WTC11 (cell line): ENCODE data around the gene SKOR2. TPM values are rescaled to one million over a fixed set of nuclear protein-coding genes. Genes with fewer than 3 reads are reported as not detected.

Source experiments
- ATAC-seq: fragments of 200-7000 bp; cut with Tn5 transposase; 2 replicates; pipeline ENCODE4 v1.10.0; 2021; ENCODE audit warnings: mild to moderate bottlenecking, moderate library complexity
- CTCF ChIA-PET: fragments of 300-600 bp; sonication (Branson Sonifier 250); formaldehyde crosslinking; loops from one replicate; lab custom pipeline; 2021; ENCODE audit warnings: antibody characterized with exemption; lab: Charles Lee
- POLR2A ChIA-PET: fragments of 350-600 bp; sonication (Branson Sonifier 250); formaldehyde crosslinking; loops from one replicate; lab custom pipeline; 2021; ENCODE audit warnings: antibody characterized with exemption; lab: Charles Lee
- DNase-seq: peaks from one replicate; pipeline ENCODE4 v3.0.0; 2021; ENCODE audit warnings: low spot score
- H3K27ac Mint-ChIP-seq: 2 replicates; pipeline ENCODE4 v1.8.0; 2021; ENCODE audit warnings: mixed read lengths
- H3K27me3 Mint-ChIP-seq: 2 replicates; pipeline ENCODE4 v1.8.0; 2021; ENCODE audit warnings: low read depth, mild to moderate bottlenecking, moderate library complexity, mixed read lengths
- H3K36me3 Mint-ChIP-seq: 2 replicates; pipeline ENCODE4 v1.8.0; 2021; ENCODE audit warnings: mixed read lengths
- H3K4me1 Mint-ChIP-seq: 2 replicates; pipeline ENCODE4 v1.8.0; 2022; ENCODE audit warnings: mixed read lengths
- H3K4me3 Mint-ChIP-seq: 2 replicates; pipeline ENCODE4 v1.8.0; 2021; ENCODE audit warnings: mild to moderate bottlenecking, moderate library complexity, mixed read lengths
- H3K9me3 Mint-ChIP-seq: 2 replicates; pipeline ENCODE4 v1.8.0; 2021; ENCODE audit warnings: mixed read lengths
- CREM ChIP-seq: sonication (generic); formaldehyde crosslinking; IDR thresholded peaks from 2 replicates; pipeline ENCODE4 v1.8.1; 2022; ENCODE audit warnings: mild to moderate bottlenecking, missing genetic modification reagents, moderate library complexity
- ESRRA ChIP-seq: sonication (generic); formaldehyde crosslinking; IDR thresholded peaks from 2 replicates; pipeline ENCODE4 v1.8.1; 2022; ENCODE audit warnings: mild to moderate bottlenecking, missing genetic modification reagents, borderline replicate concordance
- GABPB1 ChIP-seq: sonication (generic); formaldehyde crosslinking; IDR thresholded peaks from 2 replicates; pipeline ENCODE4 v1.8.1; 2023; ENCODE audit warnings: mild to moderate bottlenecking, missing genetic modification reagents
- GRHL2 ChIP-seq: fragments of 250-450 bp; sonication (Bioruptor Pico); IDR thresholded peaks from 2 replicates; pipeline ENCODE4 v1.8.0; 2022; ENCODE audit warnings: mild to moderate bottlenecking, moderate library complexity; ENCODE audit not compliant: insufficient replicate concordance, severe bottlenecking
- JUN ChIP-seq: sonication (generic); formaldehyde crosslinking; IDR thresholded peaks from 2 replicates; pipeline ENCODE4 v1.8.0; 2023; ENCODE audit warnings: mild to moderate bottlenecking, missing genetic modification reagents
- OVOL2 ChIP-seq: fragments of 250-450 bp; sonication (Bioruptor Pico); IDR thresholded peaks from 2 replicates; pipeline ENCODE4 v1.9.0; 2021; ENCODE audit warnings: mild to moderate bottlenecking, borderline replicate concordance
- SOX15 ChIP-seq: fragments of 250-450 bp; sonication (Bioruptor Pico); IDR thresholded peaks from 2 replicates; pipeline ENCODE4 v1.9.0; 2021; ENCODE audit warnings: mild to moderate bottlenecking
- TCF7 ChIP-seq: sonication (generic); formaldehyde crosslinking; IDR thresholded peaks from 2 replicates; pipeline ENCODE4 v1.8.0; 2022; ENCODE audit warnings: mild to moderate bottlenecking, low read depth, missing genetic modification reagents, moderate library complexity
- TP53 ChIP-seq: sonication (generic); formaldehyde crosslinking; IDR thresholded peaks from 2 replicates; pipeline ENCODE4 v1.8.1; 2023; ENCODE audit warnings: mild to moderate bottlenecking, missing genetic modification reagents
- ZBTB21 ChIP-seq: sonication (generic); formaldehyde crosslinking; IDR thresholded peaks from 2 replicates; pipeline ENCODE4 v1.8.1; 2023; ENCODE audit warnings: mild to moderate bottlenecking, missing genetic modification reagents, borderline replicate concordance
- ZNF121 ChIP-seq: sonication (generic); formaldehyde crosslinking; IDR thresholded peaks from 2 replicates; pipeline ENCODE4 v1.8.0; 2023; ENCODE audit warnings: missing genetic modification reagents
- ZNF232 ChIP-seq: sonication (generic); formaldehyde crosslinking; IDR thresholded peaks from 2 replicates; pipeline ENCODE4 v1.8.0; 2022; ENCODE audit warnings: mild to moderate bottlenecking, missing genetic modification reagents
- total RNA-seq: library from RNA; stranded (reverse); gene quantifications from 3 replicates; pipeline ENCODE4 v1.2.3, GENCODE V29; 2021
- TF ChIP-seq, protein P1 (sequence below): fragments of 250-450 bp; sonication (Bioruptor Pico); conservative IDR thresholded peaks from 2 replicates; pipeline ENCODE4 v1.9.0; 2021; ENCODE audit warnings: mild to moderate bottlenecking
- TF ChIP-seq, protein P2 (sequence below): fragments of 250-450 bp; sonication (Bioruptor Pico); IDR thresholded peaks from 2 replicates; pipeline ENCODE4 v1.9.0; 2021; ENCODE audit warnings: mild to moderate bottlenecking
- TF ChIP-seq, protein P3 (sequence below): sonication (generic); formaldehyde crosslinking; IDR thresholded peaks from 2 replicates; pipeline ENCODE4 v1.8.1; 2022; ENCODE audit warnings: low read depth, missing genetic modification reagents, borderline replicate concordance
- TF ChIP-seq, protein P4 (sequence below): sonication (generic); formaldehyde crosslinking; conservative IDR thresholded peaks from 2 replicates; pipeline ENCODE4 v1.8.1; 2023; ENCODE audit warnings: mild to moderate bottlenecking, low read depth, missing genetic modification reagents, moderate library complexity
- TF ChIP-seq, protein P5 (sequence below): sonication (generic); formaldehyde crosslinking; IDR thresholded peaks from 2 replicates; pipeline ENCODE4 v1.8.1; 2023; ENCODE audit warnings: mild to moderate bottlenecking, moderate library complexity, missing genetic modification reagents

SKOR2 gene
- total RNA-seq, 1 experiment from 2014 or later: 1.3 TPM

DNA sequence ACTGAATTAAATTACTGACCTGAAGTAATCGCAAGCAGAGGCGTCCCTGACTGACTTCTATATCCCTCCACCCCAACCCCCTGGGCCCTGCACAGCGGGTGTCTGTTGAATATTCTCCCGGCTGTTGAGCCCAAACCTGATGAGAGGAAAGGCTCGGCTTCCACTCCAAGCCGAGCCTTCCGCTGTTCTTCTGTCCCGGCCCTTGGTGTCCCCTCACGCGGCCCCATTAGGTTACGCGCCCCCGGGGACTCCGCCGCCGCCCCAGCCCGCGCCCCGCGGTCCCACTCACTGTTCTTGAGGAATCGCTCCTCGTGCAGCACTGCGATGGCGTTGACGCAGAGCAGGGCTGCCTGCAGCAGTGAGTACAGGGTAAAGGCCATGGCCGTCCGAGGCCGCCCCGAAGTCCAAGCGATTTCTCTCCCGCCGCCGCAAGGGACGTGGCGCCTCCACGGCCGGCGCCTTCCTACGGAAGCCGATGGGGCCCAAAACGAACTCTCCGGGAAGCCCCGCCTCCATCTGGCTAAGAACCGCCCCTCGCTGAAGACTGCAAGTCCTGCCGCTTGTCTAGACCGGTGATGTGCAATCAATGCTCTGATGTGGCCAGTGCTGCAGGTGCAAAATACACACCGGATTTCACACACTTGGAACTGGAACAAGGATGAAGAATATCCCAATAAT lies 75.4 kb downstream of the SKOR2 start, which contains the start of gene IER3IP1 (continued):
- TF ChIP-seq GABPB1: peak; percentile 58; the same call in 1 of the 2 replicates
- TF ChIP-seq, protein P1, sequence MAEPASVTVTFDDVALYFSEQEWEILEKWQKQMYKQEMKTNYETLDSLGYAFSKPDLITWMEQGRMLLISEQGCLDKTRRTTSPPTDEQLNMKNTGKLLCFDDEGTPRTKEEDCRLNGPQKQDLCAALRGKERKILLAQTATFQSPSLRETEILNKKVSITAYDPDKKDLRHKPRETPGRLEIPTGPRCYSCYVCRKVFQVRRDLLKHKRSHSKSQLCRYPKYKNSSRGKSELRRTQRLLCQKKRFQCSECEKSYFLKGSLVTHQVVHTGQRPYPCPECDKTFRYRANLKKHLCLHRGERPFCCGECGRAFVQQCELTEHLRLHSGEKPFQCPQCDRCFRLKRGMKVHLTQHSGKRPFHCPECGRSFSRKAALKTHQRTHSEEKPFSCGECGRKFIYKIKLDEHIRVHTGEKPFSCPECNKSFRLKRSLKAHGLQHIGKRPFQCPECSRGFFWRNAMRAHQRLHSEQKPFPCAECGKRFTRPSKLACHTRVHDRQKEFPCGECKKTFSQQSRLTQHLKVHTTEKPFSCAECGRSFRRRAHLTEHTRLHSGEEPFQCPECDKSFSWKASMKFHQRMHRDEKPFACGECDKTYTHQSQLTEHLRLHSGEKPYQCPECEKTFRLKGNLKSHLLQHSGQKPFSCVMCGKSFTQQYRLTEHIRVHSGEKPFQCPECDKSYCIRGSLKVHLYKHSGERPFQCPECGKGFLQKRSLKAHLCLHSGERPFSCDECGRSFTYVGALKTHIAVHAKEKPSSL: no peak
- TF ChIP-seq, protein P2, sequence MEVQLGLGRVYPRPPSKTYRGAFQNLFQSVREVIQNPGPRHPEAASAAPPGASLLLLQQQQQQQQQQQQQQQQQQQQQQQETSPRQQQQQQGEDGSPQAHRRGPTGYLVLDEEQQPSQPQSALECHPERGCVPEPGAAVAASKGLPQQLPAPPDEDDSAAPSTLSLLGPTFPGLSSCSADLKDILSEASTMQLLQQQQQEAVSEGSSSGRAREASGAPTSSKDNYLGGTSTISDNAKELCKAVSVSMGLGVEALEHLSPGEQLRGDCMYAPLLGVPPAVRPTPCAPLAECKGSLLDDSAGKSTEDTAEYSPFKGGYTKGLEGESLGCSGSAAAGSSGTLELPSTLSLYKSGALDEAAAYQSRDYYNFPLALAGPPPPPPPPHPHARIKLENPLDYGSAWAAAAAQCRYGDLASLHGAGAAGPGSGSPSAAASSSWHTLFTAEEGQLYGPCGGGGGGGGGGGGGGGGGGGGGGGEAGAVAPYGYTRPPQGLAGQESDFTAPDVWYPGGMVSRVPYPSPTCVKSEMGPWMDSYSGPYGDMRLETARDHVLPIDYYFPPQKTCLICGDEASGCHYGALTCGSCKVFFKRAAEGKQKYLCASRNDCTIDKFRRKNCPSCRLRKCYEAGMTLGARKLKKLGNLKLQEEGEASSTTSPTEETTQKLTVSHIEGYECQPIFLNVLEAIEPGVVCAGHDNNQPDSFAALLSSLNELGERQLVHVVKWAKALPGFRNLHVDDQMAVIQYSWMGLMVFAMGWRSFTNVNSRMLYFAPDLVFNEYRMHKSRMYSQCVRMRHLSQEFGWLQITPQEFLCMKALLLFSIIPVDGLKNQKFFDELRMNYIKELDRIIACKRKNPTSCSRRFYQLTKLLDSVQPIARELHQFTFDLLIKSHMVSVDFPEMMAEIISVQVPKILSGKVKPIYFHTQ (CRISPR knock-in tag): no peak
- TF ChIP-seq, protein P3, sequence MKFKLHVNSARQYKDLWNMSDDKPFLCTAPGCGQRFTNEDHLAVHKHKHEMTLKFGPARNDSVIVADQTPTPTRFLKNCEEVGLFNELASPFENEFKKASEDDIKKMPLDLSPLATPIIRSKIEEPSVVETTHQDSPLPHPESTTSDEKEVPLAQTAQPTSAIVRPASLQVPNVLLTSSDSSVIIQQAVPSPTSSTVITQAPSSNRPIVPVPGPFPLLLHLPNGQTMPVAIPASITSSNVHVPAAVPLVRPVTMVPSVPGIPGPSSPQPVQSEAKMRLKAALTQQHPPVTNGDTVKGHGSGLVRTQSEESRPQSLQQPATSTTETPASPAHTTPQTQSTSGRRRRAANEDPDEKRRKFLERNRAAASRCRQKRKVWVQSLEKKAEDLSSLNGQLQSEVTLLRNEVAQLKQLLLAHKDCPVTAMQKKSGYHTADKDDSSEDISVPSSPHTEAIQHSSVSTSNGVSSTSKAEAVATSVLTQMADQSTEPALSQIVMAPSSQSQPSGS (CRISPR knock-in tag): no peak

DNA sequence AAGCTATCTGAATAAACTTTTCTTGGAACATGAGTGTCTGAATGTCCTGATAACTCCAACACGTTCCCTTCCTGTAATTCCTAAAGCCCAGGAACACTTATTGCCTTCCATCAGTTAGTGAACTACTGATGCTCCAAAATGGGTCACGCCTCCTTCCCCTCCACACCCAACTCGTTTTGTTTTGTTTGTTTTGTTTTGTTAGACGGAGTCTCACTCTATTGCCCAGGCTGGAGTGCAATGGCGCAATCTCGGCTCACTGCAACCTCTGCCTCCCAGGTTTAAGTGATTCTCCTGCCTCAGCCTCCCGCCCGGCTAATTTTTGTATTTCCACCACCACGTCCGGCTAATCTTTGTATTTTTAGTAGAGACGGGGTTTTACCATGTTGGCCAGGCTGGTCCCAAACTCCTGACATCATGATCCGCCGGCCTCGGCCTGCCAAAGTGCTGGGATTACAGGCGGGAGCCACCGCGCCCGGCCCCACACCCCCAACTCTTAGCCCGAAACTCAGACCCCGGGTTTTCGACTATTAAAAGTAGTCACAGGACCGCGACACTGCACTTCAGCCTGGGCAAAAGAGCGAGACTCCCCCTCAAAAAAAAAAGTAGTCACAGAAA lies 76.1 kb downstream of the SKOR2 start:
- no peak overlapping the region for H3K4me3 Mint-ChIP-seq
- DNase-seq: no peak
- 0 out of 2 replicates have a peak overlapping the region, but pooled peaks have one; percentile 60 for H3K27ac Mint-ChIP-seq
- H3K9me3 Mint-ChIP-seq: no peaks in the 10 kb centered on the region
- peaks cover 5% of the 10 kb centered on the region for H3K4me1 Mint-ChIP-seq
- peaks cover 5% of the 10 kb centered on the region; the same call in 1 of the 2 replicates for H3K27me3 Mint-ChIP-seq
- TF ChIP-seq ZNF121 (CRISPR knock-in tag) (peak; percentile 95), ESRRA (CRISPR knock-in tag) (no peak)
- POLR2A ChIA-PET: no interaction called here
- ATAC-seq: peak; percentile 9; the same call in 1 of the 2 replicates
- CTCF ChIA-PET: interaction anchor here (0.7 kb wide), 1 partner anchor 74 kb away, joined by 3 read pairs; no protein-coding TSS in a partner anchor
- H3K36me3 Mint-ChIP-seq: no peaks in the 10 kb centered on the region

DNA sequence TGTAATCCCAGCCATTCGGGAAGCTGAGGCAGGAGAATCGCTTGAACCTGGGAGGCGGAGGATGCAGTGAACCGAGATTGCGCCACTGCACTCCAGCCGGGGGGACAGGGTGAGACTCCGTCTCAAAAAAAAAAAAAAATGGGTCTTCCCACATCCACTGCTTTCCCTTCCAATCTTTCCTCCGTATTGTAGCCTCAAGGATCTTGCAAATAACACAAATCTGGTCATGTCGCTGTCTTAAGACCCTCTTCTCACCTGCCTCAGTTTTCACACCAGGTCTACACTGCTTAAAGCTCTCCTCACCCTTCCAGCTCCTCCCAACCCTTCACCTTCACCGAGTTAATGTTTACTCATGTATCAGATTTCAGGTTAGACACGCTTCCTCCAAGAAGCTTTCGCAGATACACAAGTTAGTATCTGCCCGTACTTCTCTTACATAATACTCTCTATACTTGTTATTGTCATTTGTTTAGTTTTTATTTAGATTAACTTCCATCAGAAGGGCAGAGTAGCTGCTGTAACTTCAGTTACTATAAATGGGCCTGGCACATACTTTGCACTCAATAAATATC lies 76.8 kb downstream of the SKOR2 start:
- no peak for TF ChIP-seq TP53 (CRISPR knock-in tag)
- Mint-ChIP-seq H3K27ac (no peak overlapping the region), H3K4me3 (no peak overlapping the region), H3K27me3 (peaks cover 3% of the 10 kb centered on the region; the same call in 1 of the 2 replicates), H3K36me3 (no peaks in the 10 kb centered on the region), H3K4me1 (peaks cover 3% of the 10 kb centered on the region), H3K9me3 (no peaks in the 10 kb centered on the region)
- POLR2A ChIA-PET: no interaction called here
- CTCF ChIA-PET: interaction anchor here (0.6 to 0.7 kb wide), 2 partner anchors 73 to 248 kb away, joined by 3 to 7 read pairs; no protein-coding TSS in a partner anchor
- ATAC-seq: no peak
- no peak for DNase-seq

DNA sequence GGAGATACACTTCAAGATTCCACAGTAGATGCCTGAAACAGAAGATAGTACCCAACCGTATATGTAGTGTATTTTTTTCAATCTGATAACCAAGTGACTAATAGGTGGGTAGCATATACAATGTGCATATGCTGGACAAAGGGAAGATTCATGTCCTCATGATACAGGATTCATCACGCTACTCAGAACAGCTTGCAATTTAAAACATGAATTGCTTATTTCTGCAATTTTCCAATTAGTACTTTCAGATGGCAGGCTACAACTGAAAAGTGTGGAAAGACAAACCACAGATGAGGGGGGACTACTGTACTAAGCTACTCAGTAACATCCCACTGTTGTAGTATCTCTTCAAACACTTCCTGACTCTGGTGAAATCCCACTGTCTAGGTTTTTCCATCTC lies 79.0 kb downstream of the SKOR2 start:
- Mint-ChIP-seq H3K36me3 (no peaks in the 10 kb centered on the region), H3K4me1 (no peaks in the 10 kb centered on the region), H3K9me3 (no peaks in the 10 kb centered on the region), H3K27ac (no peak overlapping the region), H3K27me3 (peaks cover 2% of the 10 kb centered on the region; the same call in 1 of the 2 replicates), H3K4me3 (no peak overlapping the region)
- ChIA-PET CTCF (no interaction called here), POLR2A (no interaction called here)
- DNase-seq: no peak
- no peak for ATAC-seq
- TF ChIP-seq SOX15 (CRISPR knock-in tag) (no peak), OVOL2 (no peak), GRHL2 (CRISPR knock-in tag) (no peak), ZNF232 (CRISPR knock-in tag) (no peak), JUN (CRISPR knock-in tag) (no peak), ZBTB21 (no peak), CREM (CRISPR knock-in tag) (no peak), TCF7 (CRISPR knock-in tag) (no peak)
- TF ChIP-seq, protein P4, sequence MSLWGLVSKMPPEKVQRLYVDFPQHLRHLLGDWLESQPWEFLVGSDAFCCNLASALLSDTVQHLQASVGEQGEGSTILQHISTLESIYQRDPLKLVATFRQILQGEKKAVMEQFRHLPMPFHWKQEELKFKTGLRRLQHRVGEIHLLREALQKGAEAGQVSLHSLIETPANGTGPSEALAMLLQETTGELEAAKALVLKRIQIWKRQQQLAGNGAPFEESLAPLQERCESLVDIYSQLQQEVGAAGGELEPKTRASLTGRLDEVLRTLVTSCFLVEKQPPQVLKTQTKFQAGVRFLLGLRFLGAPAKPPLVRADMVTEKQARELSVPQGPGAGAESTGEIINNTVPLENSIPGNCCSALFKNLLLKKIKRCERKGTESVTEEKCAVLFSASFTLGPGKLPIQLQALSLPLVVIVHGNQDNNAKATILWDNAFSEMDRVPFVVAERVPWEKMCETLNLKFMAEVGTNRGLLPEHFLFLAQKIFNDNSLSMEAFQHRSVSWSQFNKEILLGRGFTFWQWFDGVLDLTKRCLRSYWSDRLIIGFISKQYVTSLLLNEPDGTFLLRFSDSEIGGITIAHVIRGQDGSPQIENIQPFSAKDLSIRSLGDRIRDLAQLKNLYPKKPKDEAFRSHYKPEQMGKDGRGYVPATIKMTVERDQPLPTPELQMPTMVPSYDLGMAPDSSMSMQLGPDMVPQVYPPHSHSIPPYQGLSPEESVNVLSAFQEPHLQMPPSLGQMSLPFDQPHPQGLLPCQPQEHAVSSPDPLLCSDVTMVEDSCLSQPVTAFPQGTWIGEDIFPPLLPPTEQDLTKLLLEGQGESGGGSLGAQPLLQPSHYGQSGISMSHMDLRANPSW (CRISPR knock-in tag): no peak
- TF ChIP-seq, protein P5, sequence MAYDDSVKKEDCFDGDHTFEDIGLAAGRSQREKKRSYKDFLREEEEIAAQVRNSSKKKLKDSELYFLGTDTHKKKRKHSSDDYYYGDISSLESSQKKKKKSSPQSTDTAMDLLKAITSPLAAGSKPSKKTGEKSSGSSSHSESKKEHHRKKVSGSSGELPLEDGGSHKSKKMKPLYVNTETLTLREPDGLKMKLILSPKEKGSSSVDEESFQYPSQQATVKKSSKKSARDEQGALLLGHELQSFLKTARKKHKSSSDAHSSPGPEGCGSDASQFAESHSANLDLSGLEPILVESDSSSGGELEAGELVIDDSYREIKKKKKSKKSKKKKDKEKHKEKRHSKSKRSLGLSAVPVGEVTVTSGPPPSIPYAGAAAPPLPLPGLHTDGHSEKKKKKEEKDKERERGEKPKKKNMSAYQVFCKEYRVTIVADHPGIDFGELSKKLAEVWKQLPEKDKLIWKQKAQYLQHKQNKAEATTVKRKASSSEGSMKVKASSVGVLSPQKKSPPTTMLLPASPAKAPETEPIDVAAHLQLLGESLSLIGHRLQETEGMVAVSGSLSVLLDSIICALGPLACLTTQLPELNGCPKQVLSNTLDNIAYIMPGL: no peak
